Testis (tissue), 3 donors: Measurements from ENCODE around the gene ITPK1. TPM values are rescaled to one million over a fixed set of nuclear protein-coding genes. Genes with fewer than 3 reads are reported as not detected.
"Not testable (repeated sequence)": the region's sequence is repeated elsewhere in the genome, so short reads cannot be mapped to it uniquely, and the experiment has no call there.

Source experiments
- DNase-seq: peaks from one replicate; pipeline ENCODE4 v3.0.0-alpha.2; 2019
- H3K27ac ChIP-seq, 2 donors: fragments of 200-600 bp; sonication (generic); one replicate each; pipeline ENCODE4 v1.5.1; 2019
- H3K27me3 ChIP-seq: fragments of 200-600 bp; sonication (generic); one replicate; pipeline ENCODE4 v1.5.1; 2019
- H3K36me3 ChIP-seq: fragments of 200-600 bp; sonication (generic); one replicate; pipeline ENCODE4 v1.5.1; 2017; ENCODE audit warnings: low read depth; ENCODE audit errors: missing control alignments
- H3K4me1 ChIP-seq: fragments of 200-600 bp; sonication (generic); one replicate; pipeline ENCODE4 v1.5.1; 2019
- H3K4me3 ChIP-seq, 2 donors: fragments of 200-600 bp; sonication (generic); one replicate each; pipeline ENCODE4 v1.5.1; 2017 to 2019
- H3K9me3 ChIP-seq: fragments of 200-600 bp; sonication (generic); one replicate; pipeline ENCODE4 v1.5.1; 2017
- POLR2A ChIP-seq: fragments of 450-650 bp; IDR thresholded peaks from one replicate; pipeline ENCODE4 v1.6.1; 2017; ENCODE audit warnings: antibody characterized with exemption, mild to moderate bottlenecking, moderate library complexity
- WGBS, 2 donors: methylation state at CpG; one replicate each; pipeline ENCODE4 v1.1.5; 2018; 5-methylcytosine and 5-hydroxymethylcytosine counted together
- intact Hi-C: fragments of 100-400 bp; cut with DNase I; formaldehyde crosslinking; loops from one replicate; pipeline ENCODE4 v1.15.1; 2023; ENCODE audit warnings: low total_unique reads
- polyA plus RNA-seq: library from polyadenylated mRNA; stranded (reverse); fragments of 350-450 nt; fragmentation: Illumina TruSeq; extraction: RNeasy Lipid Tissue Mini Kit (QIAGEN cat#74804); gene quantifications from one replicate; pipeline ENCODE4 v1.2.3, GENCODE V29; 2014; ENCODE audit warnings: low read depth, low replicate concordance; ENCODE audit not compliant: insufficient read depth
- total RNA-seq, 2 donors: library from RNA; depleted of rRNA; stranded (reverse); fragments of >200 nt; gene quantifications; one replicate each; pipeline ENCODE4 v1.2.3, GENCODE V29; 2016
- TF ChIP-seq, protein P1 (sequence below), 3 experiments: fragments of 450-650 bp in 2 of 3; fragments of 200-600 bp in 1 of 3; sonication (generic) in 1 of 3; IDR thresholded peaks; one replicate each; pipeline ENCODE4 v1.5.1; 2016 to 2019; ENCODE audit warnings: antibody characterized with exemption in 3 of 3, mild to moderate bottlenecking in 2 of 3, moderate library complexity in 1 of 3

The ITPK1 gene
- total and polyA plus RNA-seq, 3 donors from 2014 or later, result 78.3 to 92.5 (median 90.6) TPM

DNA sequence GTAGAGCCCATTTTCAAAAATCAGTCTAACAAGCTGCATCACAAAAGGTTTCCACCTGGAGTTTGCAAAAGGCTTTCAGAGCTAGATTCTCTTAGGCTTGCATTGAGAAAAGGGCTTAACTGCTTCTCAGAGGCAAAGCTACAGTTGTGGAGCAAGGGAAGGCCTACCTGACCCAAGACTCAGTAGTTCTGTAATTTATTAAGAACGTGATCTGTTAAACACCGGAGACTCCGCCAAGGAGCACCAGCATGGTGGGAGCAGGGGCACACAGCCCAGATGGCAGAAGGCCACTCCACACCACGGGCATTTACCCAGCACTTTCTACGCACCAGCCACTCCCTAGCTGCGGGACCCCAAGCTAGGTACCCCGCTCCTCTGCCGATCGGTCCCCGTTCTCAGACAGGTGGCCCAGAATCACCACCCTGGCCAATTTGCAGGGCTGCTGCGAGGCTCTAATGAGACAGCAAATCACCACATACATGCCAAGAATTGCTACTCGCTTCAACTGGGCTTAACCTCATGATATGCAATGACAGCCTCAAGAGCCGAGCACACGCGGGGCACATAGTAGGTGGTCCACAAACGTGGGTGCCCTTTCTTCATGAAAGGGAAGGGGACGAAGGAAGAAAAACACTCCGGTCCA is 1.5 kb downstream of the ITPK1 start:
- peaks cover 22% of the 10 kb centered on the region for H3K4me1 ChIP-seq
- 14 to 22% methylated on average over 6 to 18 of the region's 18 CpGs for WGBS, 2 donors
- H3K4me3 ChIP-seq, result peak overlapping the region; percentile 71 to 82
- intact Hi-C loops, result no loop called here
- no peaks in the 10 kb centered on the region for H3K27me3 ChIP-seq
- no peaks in the 10 kb centered on the region for H3K9me3 ChIP-seq
- DNase-seq, result no peak
- H3K27ac ChIP-seq, result peak overlapping the region; percentile 81 to 97
- no peaks in the 10 kb centered on the region for H3K36me3 ChIP-seq
- TF ChIP-seq, protein P1, sequence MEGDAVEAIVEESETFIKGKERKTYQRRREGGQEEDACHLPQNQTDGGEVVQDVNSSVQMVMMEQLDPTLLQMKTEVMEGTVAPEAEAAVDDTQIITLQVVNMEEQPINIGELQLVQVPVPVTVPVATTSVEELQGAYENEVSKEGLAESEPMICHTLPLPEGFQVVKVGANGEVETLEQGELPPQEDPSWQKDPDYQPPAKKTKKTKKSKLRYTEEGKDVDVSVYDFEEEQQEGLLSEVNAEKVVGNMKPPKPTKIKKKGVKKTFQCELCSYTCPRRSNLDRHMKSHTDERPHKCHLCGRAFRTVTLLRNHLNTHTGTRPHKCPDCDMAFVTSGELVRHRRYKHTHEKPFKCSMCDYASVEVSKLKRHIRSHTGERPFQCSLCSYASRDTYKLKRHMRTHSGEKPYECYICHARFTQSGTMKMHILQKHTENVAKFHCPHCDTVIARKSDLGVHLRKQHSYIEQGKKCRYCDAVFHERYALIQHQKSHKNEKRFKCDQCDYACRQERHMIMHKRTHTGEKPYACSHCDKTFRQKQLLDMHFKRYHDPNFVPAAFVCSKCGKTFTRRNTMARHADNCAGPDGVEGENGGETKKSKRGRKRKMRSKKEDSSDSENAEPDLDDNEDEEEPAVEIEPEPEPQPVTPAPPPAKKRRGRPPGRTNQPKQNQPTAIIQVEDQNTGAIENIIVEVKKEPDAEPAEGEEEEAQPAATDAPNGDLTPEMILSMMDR (IDR thresholded peaks at IDR 0.05), result no peak
- no peak for TF ChIP-seq POLR2A

DNA sequence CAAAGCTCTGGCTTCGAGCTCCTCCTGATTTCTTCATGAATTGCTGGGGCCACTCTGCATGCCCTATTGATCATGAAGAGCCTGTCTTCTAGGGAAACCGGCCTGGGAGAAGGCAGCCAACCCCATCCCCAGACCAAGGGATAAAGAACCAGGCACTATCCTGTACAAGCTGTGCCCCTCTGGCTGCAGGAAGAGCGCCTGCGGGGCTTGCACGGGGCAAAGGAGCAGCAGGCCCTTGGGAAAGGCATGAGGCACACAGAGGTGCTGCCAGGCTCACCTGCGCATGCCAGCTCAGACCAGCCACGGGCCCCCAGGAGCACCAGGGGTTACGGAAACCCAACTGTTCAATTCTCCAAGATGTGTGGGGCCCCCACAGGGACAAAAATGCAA is 2.1 kb downstream of the ITPK1 start:
- Histone ChIP-seq H3K4me1 (peaks cover 22% of the 10 kb centered on the region), H3K9me3 (no peaks in the 10 kb centered on the region), H3K36me3 (no peaks in the 10 kb centered on the region), H3K4me3 (peak overlapping the region; percentile 71 to 82), H3K27me3 (no peaks in the 10 kb centered on the region), H3K27ac (peak overlapping the region; percentile 23 to 97)
- no peak for DNase-seq
- intact Hi-C loops, result no loop called here
- 26 to 43% methylated on average over 2 to 8 of the region's 8 CpGs for WGBS, 2 donors
- TF ChIP-seq, protein P1 (IDR thresholded peaks at IDR 0.05), result peak in 1 of 3 experiments; percentile 16
- no peak for TF ChIP-seq POLR2A

- peak overlapping the region; percentile 23 to 97 for H3K27ac ChIP-seq
- intact Hi-C loops, result no loop called here
- H3K4me1 ChIP-seq, result peaks cover 23% of the 10 kb centered on the region
- H3K36me3 ChIP-seq, result no peaks in the 10 kb centered on the region
- peak overlapping the region; percentile 71 to 82 for H3K4me3 ChIP-seq
- peak; percentile 96 for DNase-seq
- no peak for TF ChIP-seq POLR2A
- TF ChIP-seq, protein P1 (IDR thresholded peaks at IDR 0.05), result peak; percentile 84 to 96 (median 92)
- H3K27me3 ChIP-seq, result no peaks in the 10 kb centered on the region
- no peaks in the 10 kb centered on the region for H3K9me3 ChIP-seq
- 11 to 17% methylated on average over 12 to 15 of the region's 15 CpGs for WGBS, 2 donors
Measured at GRCh38 chr14:93112891-93113677, 2.6 kb downstream of the ITPK1 start.

- intact Hi-C loops, H3K27me3 ChIP-seq, H3K9me3 ChIP-seq, H3K4me3 ChIP-seq, H3K27ac ChIP-seq, H3K36me3 ChIP-seq, DNase-seq: not testable (repeated sequence)
- WGBS, 2 donors, result 85 to 91% methylated on average over 8 of the region's 8 CpGs
- H3K4me1 ChIP-seq, result peaks cover 28% of the 10 kb centered on the region
Measured at GRCh38 chr14:93111541-93111940, 4.2 kb downstream of the ITPK1 start.

DNA sequence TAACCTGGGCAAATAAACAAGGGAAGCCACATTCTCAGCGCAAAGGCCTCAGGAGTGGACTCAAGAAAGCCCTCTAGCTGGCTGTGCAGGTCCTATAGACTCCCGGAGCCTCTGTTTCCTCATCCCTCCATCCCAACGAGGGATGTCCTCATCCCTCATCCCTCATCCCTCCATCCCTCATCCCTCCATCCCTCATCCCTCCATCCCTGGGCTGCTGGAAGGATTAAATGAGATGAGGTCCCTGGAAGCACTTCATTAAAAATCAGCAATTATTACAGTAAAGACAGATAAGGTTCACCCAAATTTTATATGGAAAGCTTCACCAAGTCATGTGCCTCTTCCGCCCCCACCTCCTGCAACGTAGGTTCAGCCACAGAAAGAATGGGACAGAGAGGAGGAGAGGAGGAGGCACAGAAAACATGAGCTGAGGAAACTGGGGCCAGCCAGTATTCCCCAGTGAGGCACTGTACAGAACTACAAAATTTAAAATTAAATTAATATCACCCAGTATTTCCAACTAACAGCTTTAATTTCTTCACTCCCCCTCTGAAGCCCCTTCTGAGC is 4.8 kb downstream of the ITPK1 start:
- Histone ChIP-seq H3K9me3 (no peaks in the 10 kb centered on the region), H3K27me3 (no peaks in the 10 kb centered on the region), H3K4me3 (no peak overlapping the region), H3K36me3 (no peaks in the 10 kb centered on the region), H3K27ac (no peak overlapping the region), H3K4me1 (peaks cover 24% of the 10 kb centered on the region)
- TF ChIP-seq, protein P1 (IDR thresholded peaks at IDR 0.05), result no peak
- TF ChIP-seq POLR2A, result no peak
- intact Hi-C loops, result no loop called here
- DNase-seq, result no peak
- 70 to 71% methylated on average over 5 of the region's 5 CpGs for WGBS, 2 donors
